CD4-positive, alpha-beta T cell treated with Interleukin-4 for 4 hours (primary cell): ENCODE data around the gene IFNA5.

ENCODE experiments used
- DNase-seq: peaks from one replicate; pipeline ENCODE4 v3.0.0-alpha.2; 2020

IFNA5 gene

GRCh38 chr9:21289848-21290247 is 15.3 kb downstream of the IFNA5 start:
- no peak for DNase-seq

DNA sequence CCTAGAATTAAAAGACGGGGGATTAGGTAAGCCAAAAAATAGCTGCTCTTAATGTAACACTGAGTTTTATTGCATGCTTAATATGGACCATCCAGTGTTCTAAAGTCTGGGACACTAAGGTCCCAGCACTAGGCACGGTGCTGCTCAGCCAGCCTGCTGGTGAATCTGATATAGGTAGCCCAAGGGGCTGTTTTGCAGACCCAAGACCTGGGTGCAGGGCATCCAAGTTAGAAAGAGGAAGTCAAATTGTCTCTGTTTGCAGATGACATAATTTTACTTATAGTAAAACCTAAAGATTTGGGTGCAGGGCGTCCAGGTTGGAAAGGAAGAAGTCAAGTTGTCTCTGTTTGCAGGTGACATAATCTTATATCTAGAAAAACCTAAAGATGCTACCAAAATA is 17.8 kb downstream of the IFNA5 start:
- DNase-seq: no peak

- DNase-seq: no peak
Measured at GRCh38 chr9:21286659-21287058, 18.5 kb downstream of the IFNA5 start.

DNA sequence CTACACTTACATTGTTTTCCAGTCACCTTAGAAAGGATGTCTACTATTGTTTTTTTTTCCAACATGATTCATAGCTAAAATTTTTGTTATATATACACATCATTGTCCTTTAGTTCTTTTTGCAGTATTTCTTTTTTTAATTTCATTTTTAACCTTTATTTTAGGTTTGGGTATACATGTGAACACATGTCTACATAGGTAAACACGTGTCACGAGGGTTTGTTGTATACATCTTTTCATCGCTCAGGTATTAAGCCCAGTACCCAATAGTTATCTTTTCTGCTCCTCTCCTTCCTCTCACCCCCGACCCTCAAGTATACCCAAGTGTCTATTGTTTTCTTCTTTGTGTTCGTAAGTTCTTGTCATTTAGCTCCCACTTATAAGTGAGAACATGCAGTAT is 19.0 kb downstream of the IFNA5 start:
- DNase-seq: no peak

GRCh38 chr9:21281275-21281674 is 23.8 kb downstream of the IFNA5 start:
- no peak for DNase-seq

DNA sequence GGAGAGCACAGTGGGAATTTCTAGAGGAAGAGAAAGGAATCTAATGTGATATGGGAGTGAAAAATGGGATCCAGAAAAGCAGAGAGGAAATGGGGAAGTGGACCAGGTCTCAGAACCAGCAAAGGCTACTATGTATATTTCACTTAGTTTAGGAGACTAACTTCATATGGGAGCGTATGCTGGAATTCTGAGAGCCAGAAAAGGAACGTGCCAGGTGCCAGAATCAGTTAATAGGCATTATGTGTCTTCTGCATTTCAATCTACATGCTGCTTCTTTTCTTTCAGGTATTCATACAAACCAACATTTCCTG is 36.8 kb downstream of the IFNA5 start:
- no peak for DNase-seq

- DNase-seq: no peak
Measured at GRCh38 chr9:21267485-21268346, 37.4 kb downstream of the IFNA5 start.

GRCh38 chr9:21266733-21267484 is 38.2 kb downstream of the IFNA5 start:
- DNase-seq: no peak

DNA sequence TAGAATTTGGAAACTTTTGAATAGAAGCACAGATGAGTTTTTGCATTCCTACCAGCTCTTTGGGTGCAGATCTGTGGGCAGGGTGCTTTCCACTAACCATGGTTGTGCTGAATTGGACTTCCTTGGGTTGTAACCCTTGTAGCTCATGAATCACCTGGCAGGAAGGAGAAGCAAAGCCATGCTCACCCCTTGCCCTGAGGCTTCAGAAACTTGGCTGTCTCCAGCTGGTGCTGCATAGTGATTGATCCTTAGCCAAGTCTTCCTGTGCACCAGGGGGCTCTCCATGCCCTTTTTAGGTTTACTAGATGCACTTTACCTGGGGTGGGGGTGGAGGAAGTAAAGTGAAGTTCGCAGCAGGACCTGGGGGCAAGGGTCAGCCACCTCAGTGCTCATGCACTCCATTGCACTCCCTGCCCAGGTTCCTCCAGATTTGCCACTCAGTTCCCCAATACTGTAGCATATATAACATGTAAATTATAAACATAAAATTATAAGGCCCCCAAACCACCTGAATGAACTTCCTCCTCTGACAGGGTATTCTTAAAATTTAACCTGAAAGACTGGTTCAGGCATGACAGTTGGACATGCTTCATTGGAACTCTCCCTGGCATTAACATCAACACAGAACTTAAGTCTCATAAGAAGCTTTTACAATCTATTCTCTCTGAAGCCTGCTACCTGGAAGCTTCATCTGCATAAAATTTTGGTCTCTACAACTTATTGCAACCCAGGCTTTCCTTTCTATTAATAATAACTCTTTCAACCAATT is 39.5 kb downstream of the IFNA5 start:
- no peak for DNase-seq

DNA sequence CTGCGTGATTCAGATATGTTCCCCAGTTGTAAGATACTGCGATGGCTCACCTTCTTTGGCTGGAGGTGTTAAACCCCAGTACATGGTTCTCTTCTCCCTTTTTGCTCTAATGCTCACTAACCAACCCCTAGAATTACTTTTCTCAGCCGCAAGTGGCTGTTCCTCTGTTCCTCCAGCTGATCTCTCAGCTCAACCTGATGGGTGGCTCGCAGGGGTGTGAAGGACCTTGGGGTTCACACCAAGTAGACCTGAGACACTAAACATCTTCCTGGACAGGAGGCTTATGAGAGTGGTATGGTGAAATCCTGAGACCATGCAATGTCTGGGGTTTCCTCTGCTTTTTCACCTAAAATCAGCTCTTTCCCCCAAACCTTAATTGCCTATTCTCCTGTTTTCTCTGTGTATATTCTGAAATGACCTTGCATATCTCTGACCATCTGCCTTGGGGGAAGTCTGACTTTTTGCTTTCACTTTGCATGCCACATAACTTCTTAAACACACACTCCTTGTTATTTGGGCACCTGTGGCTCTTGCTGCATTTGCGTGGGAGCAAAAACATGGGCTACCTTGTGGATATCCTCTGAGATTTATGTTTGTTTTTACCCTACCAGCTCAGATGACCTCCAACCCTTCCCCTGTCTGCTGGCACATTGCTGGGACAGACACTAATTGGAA is 49.4 kb downstream of the IFNA5 start:
- no peak for DNase-seq
